ENCODE results near the gene SDF4. TPM values are rescaled to one million over a fixed set of nuclear protein-coding genes. Genes with fewer than 3 reads are reported as not detected.

Gene SDF4
- total and polyA plus RNA-seq, 2 of the 13 experiments (the other 11 are each of a cell fraction or from before 2014, with no cell fraction given), result 80.8 to 107 TPM

DNA sequence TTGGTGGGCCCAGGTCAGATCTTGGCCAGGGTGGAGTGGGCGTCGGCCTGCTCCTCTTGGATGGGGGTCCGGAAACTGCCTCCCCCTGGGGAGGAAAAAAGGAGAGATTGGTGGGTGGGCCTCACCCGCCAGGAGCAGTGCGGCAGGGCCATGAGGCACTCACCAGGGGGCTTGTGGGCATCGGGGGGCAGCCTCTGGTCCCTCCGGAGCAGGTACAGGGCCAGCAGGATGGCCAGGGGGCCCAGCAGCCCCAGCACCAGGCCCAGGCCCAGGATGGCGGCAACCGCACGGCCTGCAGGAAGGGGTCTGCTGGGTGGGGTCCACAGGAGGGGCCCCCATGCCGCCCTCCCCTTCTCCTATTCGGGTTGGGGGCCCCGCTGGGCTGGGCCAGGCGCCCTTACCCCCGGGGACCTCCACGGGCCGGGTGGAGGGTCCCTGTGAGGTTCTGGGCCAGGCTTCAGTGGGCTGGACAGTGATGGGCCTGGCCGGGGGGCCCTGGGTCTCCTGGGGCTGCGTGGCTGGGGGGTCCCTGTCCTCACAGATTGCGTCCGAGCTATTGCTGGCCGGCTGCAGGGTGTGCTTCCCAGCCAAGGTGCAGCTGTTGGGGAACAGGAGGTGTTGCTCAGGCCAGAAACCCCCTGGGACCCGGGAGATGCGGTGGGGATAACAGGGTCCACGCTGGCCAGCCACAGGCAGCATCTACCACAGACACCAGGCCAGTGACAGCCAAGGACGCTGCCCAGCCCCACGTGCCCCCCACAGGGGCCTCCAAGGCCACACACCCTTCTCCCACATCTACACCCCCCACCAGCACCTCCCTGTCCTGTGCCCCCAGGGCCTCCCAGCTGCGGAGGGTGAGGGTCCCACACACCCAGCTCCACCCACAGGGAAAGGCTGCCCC is 20.0 kb downstream of the SDF4 start:
- Histone ChIP-seq H3K9ac (ENCODE audit: insufficient read depth, low read depth, low read length) (no peak overlapping the region), H4K20me1 (ENCODE audit: insufficient read depth, low read length) (no peaks in the 10 kb centered on the region), H3K27ac (ENCODE audit: extremely low read length, insufficient read depth, low read length) (no peak overlapping the region), H3K4me1 (ENCODE audit: insufficient read depth, low read length) (no peaks in the 10 kb centered on the region), H2AFZ (ENCODE audit: low read length) (no peak overlapping the region), H3K9me3 (ENCODE audit: low read length) (no peaks in the 10 kb centered on the region), H3K79me2 (ENCODE audit: insufficient read depth, low read length) (no peaks in the 10 kb centered on the region), H3K4me2 (ENCODE audit: low read depth, low read length) (no peak overlapping the region), H3K36me3 (replicated peaks in 1 of 2; ENCODE audit: control insufficient read depth in 1 of 2, insufficient read depth in 2 of 2, low read length in 2 of 2) (0 out of 5 replicates have a peak, but pooled peaks cover 0 to 5% of the 10 kb centered on the region in 2 experiments), H3K27me3 (ENCODE audit: control insufficient read depth in 1 of 2, insufficient read depth in 2 of 2, low read length in 2 of 2) (peaks cover 7 to 51% of the 10 kb centered on the region in 2 experiments; a peak in 3 of 5 replicates), H3K4me3 (replicated peaks in 1 of 3; ENCODE audit: insufficient read depth in 1 of 3, low read depth in 2 of 3, low read length in 3 of 3) (no peak overlapping the region)
- WGBS (ENCODE audit: low lambda C conversion rate), result no CpG with 5 or more reads among the region's 28 CpGs
- no peak for ATAC-seq
- ChIA-PET POLR2A (no interaction called here), CTCF (ENCODE audit: low intra/inter-chr PET ratio, low total read pairs) (no interaction called here)
- intact Hi-C loops (cut with micrococcal nuclease; ENCODE audit: unreplicated experiment), result no loop called here
- in situ Hi-C loops (cut with HindIII; ENCODE audit: extremely low pct_ligation_motif_present, low pct_unique_long_range_greater_than_20kb), result no loop called here
- no peak for DNase-seq (ENCODE audit: low spot score)
- FAIRE-seq, result no peak
- no TSS peak for BruUV-seq (replicated peaks)
- TF ChIP-seq ZNF350 (CRISPR knock-in tag; IDR thresholded peaks at IDR 0.05; ENCODE audit: borderline replicate concordance, low read depth), result no peak
- TF ChIP-seq ZNF768 (CRISPR knock-in tag; IDR thresholded peaks at IDR 0.05), result no peak
- TF ChIP-seq, protein P1, sequence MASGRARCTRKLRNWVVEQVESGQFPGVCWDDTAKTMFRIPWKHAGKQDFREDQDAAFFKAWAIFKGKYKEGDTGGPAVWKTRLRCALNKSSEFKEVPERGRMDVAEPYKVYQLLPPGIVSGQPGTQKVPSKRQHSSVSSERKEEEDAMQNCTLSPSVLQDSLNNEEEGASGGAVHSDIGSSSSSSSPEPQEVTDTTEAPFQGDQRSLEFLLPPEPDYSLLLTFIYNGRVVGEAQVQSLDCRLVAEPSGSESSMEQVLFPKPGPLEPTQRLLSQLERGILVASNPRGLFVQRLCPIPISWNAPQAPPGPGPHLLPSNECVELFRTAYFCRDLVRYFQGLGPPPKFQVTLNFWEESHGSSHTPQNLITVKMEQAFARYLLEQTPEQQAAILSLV (CRISPR knock-in tag; IDR thresholded peaks at IDR 0.05; ENCODE audit: borderline replicate concordance), result no peak
- TF ChIP-seq, protein P2, sequence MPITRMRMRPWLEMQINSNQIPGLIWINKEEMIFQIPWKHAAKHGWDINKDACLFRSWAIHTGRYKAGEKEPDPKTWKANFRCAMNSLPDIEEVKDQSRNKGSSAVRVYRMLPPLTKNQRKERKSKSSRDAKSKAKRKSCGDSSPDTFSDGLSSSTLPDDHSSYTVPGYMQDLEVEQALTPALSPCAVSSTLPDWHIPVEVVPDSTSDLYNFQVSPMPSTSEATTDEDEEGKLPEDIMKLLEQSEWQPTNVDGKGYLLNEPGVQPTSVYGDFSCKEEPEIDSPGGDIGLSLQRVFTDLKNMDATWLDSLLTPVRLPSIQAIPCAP (CRISPR knock-in tag; IDR thresholded peaks at IDR 0.05; ENCODE audit: low read depth), result no peak
- no peak for TF ChIP-seq SMARCE1 (IDR thresholded peaks at IDR 0.05; ENCODE audit: borderline replicate concordance)
- TF ChIP-seq, protein P3, sequence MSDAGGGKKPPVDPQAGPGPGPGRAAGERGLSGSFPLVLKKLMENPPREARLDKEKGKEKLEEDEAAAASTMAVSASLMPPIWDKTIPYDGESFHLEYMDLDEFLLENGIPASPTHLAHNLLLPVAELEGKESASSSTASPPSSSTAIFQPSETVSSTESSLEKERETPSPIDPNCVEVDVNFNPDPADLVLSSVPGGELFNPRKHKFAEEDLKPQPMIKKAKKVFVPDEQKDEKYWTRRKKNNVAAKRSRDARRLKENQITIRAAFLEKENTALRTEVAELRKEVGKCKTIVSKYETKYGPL (CRISPR knock-in tag; IDR thresholded peaks at IDR 0.05), result no peak
- TF ChIP-seq ZNF33B (CRISPR knock-in tag; IDR thresholded peaks at IDR 0.05), result no peak
- no peak for TF ChIP-seq ZNF607 (CRISPR knock-in tag; IDR thresholded peaks at IDR 0.05; ENCODE audit: borderline replicate concordance)
- TF ChIP-seq ZNF850 (CRISPR knock-in tag; conservative IDR thresholded peaks at IDR 0.05), result no peak
- TF ChIP-seq, protein P4, sequence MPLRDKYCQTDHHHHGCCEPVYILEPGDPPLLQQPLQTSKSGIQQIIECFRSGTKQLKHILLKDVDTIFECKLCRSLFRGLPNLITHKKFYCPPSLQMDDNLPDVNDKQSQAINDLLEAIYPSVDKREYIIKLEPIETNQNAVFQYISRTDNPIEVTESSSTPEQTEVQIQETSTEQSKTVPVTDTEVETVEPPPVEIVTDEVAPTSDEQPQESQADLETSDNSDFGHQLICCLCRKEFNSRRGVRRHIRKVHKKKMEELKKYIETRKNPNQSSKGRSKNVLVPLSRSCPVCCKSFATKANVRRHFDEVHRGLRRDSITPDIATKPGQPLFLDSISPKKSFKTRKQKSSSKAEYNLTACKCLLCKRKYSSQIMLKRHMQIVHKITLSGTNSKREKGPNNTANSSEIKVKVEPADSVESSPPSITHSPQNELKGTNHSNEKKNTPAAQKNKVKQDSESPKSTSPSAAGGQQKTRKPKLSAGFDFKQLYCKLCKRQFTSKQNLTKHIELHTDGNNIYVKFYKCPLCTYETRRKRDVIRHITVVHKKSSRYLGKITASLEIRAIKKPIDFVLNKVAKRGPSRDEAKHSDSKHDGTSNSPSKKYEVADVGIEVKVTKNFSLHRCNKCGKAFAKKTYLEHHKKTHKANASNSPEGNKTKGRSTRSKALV (CRISPR knock-in tag; IDR thresholded peaks at IDR 0.05), result no peak
- no peak for TF ChIP-seq SIX1 (CRISPR knock-in tag; IDR thresholded peaks at IDR 0.05; ENCODE audit: borderline replicate concordance)
- no peak for TF ChIP-seq IKZF4 (CRISPR knock-in tag; IDR thresholded peaks at IDR 0.05; ENCODE audit: borderline replicate concordance, low read depth, not compliant biosample characterization)
- no peak for TF ChIP-seq SNRNP70 (IDR thresholded peaks at IDR 0.05; ENCODE audit: low read depth, low read length)
- TF ChIP-seq GATAD1 (CRISPR knock-in tag; IDR thresholded peaks at IDR 0.05), result no peak
- TF ChIP-seq FOXK2 (IDR thresholded peaks at IDR 0.05), result no peak
- TF ChIP-seq BORCS8-MEF2B (CRISPR knock-in tag; IDR thresholded peaks at IDR 0.05), result no peak
- no peak for TF ChIP-seq XBP1 (CRISPR knock-in tag; IDR thresholded peaks at IDR 0.05)
- no peak for TF ChIP-seq NFE2L1 (CRISPR knock-in tag; IDR thresholded peaks at IDR 0.05; ENCODE audit: borderline replicate concordance)
